ENCODE results near the gene MMS22L.

GRCh38 chr6:97218912-97219311, 64.1 kb downstream of the MMS22L start:
- TF ChIP-seq CTCF (IDR thresholded peaks at IDR 0.05 in 2 of 3, conservative IDR thresholded peaks at IDR 0.05 in 1 of 3; ENCODE audit: control insufficient read depth in 2 of 3, extremely low read depth in 1 of 3, insufficient read depth in 1 of 3, low read depth in 3 of 3, low read length in 3 of 3) = no peak
- TF ChIP-seq TCF7 (IDR thresholded peaks at IDR 0.05; ENCODE audit: borderline replicate concordance) = no peak
- no peak for TF ChIP-seq MAX (IDR thresholded peaks at IDR 0.05; ENCODE audit: low read depth, low read length)
- no peak for TF ChIP-seq ZBTB33 (IDR thresholded peaks at IDR 0.05)
- TF ChIP-seq IKZF2 (IDR thresholded peaks at IDR 0.05) = no peak
- TF ChIP-seq POLR2A (IDR thresholded peaks at IDR 0.05; ENCODE audit: low read depth, low read length) = no peak
- no peak for TF ChIP-seq ESRRA (IDR thresholded peaks at IDR 0.05; ENCODE audit: low read length)
- no peak for TF ChIP-seq FOS (IDR thresholded peaks at IDR 0.05; ENCODE audit: borderline replicate concordance, extremely low read depth, insufficient read length)
